Measurements from ENCODE around the gene KIF2A.

DNA sequence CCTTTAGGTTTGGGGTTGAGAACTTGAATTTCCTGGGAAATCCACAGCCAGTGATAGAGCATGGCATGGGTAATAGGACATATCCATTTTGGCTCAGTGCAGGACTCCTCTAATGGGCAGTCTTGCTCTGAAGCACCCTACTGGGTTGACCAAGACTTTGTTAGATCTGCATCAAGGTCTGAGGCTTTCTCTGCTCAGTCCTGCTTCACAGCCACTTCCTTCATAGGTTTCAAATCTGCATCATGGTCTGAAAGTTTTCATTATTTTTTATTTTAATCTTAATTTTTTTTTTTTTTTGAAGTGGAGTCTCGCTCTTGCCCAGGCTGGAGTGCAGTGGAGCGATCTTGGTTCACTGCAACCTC lies 36.5 kb downstream of the KIF2A start:
- TF ChIP-seq, protein P1, sequence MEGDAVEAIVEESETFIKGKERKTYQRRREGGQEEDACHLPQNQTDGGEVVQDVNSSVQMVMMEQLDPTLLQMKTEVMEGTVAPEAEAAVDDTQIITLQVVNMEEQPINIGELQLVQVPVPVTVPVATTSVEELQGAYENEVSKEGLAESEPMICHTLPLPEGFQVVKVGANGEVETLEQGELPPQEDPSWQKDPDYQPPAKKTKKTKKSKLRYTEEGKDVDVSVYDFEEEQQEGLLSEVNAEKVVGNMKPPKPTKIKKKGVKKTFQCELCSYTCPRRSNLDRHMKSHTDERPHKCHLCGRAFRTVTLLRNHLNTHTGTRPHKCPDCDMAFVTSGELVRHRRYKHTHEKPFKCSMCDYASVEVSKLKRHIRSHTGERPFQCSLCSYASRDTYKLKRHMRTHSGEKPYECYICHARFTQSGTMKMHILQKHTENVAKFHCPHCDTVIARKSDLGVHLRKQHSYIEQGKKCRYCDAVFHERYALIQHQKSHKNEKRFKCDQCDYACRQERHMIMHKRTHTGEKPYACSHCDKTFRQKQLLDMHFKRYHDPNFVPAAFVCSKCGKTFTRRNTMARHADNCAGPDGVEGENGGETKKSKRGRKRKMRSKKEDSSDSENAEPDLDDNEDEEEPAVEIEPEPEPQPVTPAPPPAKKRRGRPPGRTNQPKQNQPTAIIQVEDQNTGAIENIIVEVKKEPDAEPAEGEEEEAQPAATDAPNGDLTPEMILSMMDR (conservative IDR thresholded peaks at IDR 0.05; ENCODE audit: low read depth, low read length), result no peak
- no peak for TF ChIP-seq RAD21 (IDR thresholded peaks at IDR 0.05; ENCODE audit: low read length)
- TF ChIP-seq RCOR1 (IDR thresholded peaks at IDR 0.05; ENCODE audit: insufficient replicate concordance, low read length), result no peak
- TF ChIP-seq POLR2A (IDR thresholded peaks at IDR 0.05; ENCODE audit: low read depth, low read length), result no peak
- no peak for TF ChIP-seq MXI1 (IDR thresholded peaks at IDR 0.05; ENCODE audit: borderline replicate concordance, low read depth, low read length)
- TF ChIP-seq RFX5 (IDR thresholded peaks at IDR 0.05; ENCODE audit: low read depth, low read length), result no peak
- no peak for TF ChIP-seq CHD1 (IDR thresholded peaks at IDR 0.05; ENCODE audit: low read depth, low read length)

Data from IMR-90 (cell line).